Astrocyte of the cerebellum (primary cell): Measurements from ENCODE around the gene TMEM164.

Experiments
- DNase-seq: peaks from one replicate; pipeline ENCODE4 v3.0.0-alpha.2; 2011; ENCODE audit warnings: low read depth
- H3K4me3 ChIP-seq: 2 replicates; pipeline ENCODE4 v1.5.1; 2011; ENCODE audit warnings: mild to moderate bottlenecking, low read depth, low read length, moderate library complexity
- CTCF ChIP-seq: IDR thresholded peaks from 2 replicates; pipeline ENCODE4 v1.5.1; 2012; ENCODE audit warnings: low read length, low read depth, moderate library complexity, mild to moderate bottlenecking; ENCODE audit errors: missing control alignments
- in situ Hi-C: cut with HindIII; loops from 2 replicates; pipeline ENCODE4 v1.10.0; 2017; ENCODE audit warnings: low sequenced_read_pairs

TMEM164 gene

GRCh38 chrX:110194977-110195376 lies 192.1 kb downstream of the TMEM164 start:
- no peak for TF ChIP-seq CTCF
- DNase-seq, result no peak
- H3K4me3 ChIP-seq, result no peak overlapping the region
- in situ Hi-C loops, result loop anchor here (25.0 kb wide), 1 partner anchor 217 kb away; no protein-coding TSS in a partner anchor

GRCh38 chrX:110201799-110202198 lies 198.9 kb downstream of the TMEM164 start:
- no peak for TF ChIP-seq CTCF
- in situ Hi-C loops, result no loop called here
- no peak for DNase-seq
- no peak overlapping the region for H3K4me3 ChIP-seq

GRCh38 chrX:110204986-110205385 lies 202.1 kb downstream of the TMEM164 start:
- in situ Hi-C loops, result no loop called here
- TF ChIP-seq CTCF, result no peak
- DNase-seq, result peak; percentile 66
- H3K4me3 ChIP-seq, result no peak overlapping the region

GRCh38 chrX:110208092-110208491 lies 205.2 kb downstream of the TMEM164 start:
- in situ Hi-C loops, result no loop called here

GRCh38 chrX:110210417-110211139 lies 207.7 kb downstream of the TMEM164 start:
- TF ChIP-seq CTCF, result no peak
- peak; percentile 23 for DNase-seq

More at GRCh38 chrX:110208092-110208491, 205.2 kb downstream of the TMEM164 start:
- no peak for DNase-seq
- TF ChIP-seq CTCF, result no peak
- H3K4me3 ChIP-seq, result no peak overlapping the region

GRCh38 chrX:110211340-110211739 lies 208.4 kb downstream of the TMEM164 start:
- no peak for TF ChIP-seq CTCF
- no peak for DNase-seq
- no peak overlapping the region for H3K4me3 ChIP-seq
- in situ Hi-C loops, result no loop called here

More at GRCh38 chrX:110210417-110211139, 207.7 kb downstream of the TMEM164 start:
- in situ Hi-C loops, result no loop called here
- H3K4me3 ChIP-seq, result no peak overlapping the region
